ENCODE measurements around the gene TTC39A.

Gene TTC39A

GRCh38 chr1:51330331-51331201, at the start of gene TTC39A:
Gene TTC39A, minus strand, starts transcription at chr1:51330562. Its CDS starts 85 bp downstream, at chr1:51330477.
- DNase-seq: no peak

- DNase-seq: no peak
Observed at GRCh38 chr1:51378871-51379270, 48.5 kb upstream of the TTC39A start.

GRCh38 chr1:51373898-51374297, 43.5 kb upstream of the TTC39A start:
- no peak for DNase-seq

GRCh38 chr1:51372561-51372960, 42.2 kb upstream of the TTC39A start:
- DNase-seq: no peak

- no peak for DNase-seq
Observed at GRCh38 chr1:51369171-51369570, 38.8 kb upstream of the TTC39A start.

GRCh38 chr1:51365774-51366173, 35.4 kb upstream of the TTC39A start:
- no peak for DNase-seq

GRCh38 chr1:51359879-51360278, 29.5 kb upstream of the TTC39A start:
- no peak for DNase-seq

- no peak for DNase-seq
Observed at GRCh38 chr1:51355382-51355781, 25.0 kb upstream of the TTC39A start.

GRCh38 chr1:51354416-51354815, 24.1 kb upstream of the TTC39A start:
- no peak for DNase-seq

- DNase-seq: no peak
Observed at GRCh38 chr1:51351907-51352306, 21.5 kb upstream of the TTC39A start.

GRCh38 chr1:51349862-51350261, 19.5 kb upstream of the TTC39A start:
- DNase-seq: no peak

- no peak for DNase-seq
Observed at GRCh38 chr1:51348147-51348527, 17.8 kb upstream of the TTC39A start.

- no peak for DNase-seq
Observed at GRCh38 chr1:51347398-51348146, 17.2 kb upstream of the TTC39A start.

GRCh38 chr1:51346086-51346942, 16.0 kb upstream of the TTC39A start:
- DNase-seq: no peak

- no peak for DNase-seq
Observed at GRCh38 chr1:51345300-51345687, 14.9 kb upstream of the TTC39A start.

- no peak for DNase-seq
Observed at GRCh38 chr1:51344602-51345299, 14.4 kb upstream of the TTC39A start.

GRCh38 chr1:51344276-51344601, 13.9 kb upstream of the TTC39A start:
- DNase-seq: no peak

GRCh38 chr1:51343624-51344023, 13.3 kb upstream of the TTC39A start:
- DNase-seq: no peak

- no peak for DNase-seq
Observed at GRCh38 chr1:51342591-51343206, 12.3 kb upstream of the TTC39A start.

GRCh38 chr1:51341876-51342496, 11.6 kb upstream of the TTC39A start:
- DNase-seq: peak; percentile 48

GRCh38 chr1:51340380-51340779, 10.0 kb upstream of the TTC39A start:
- no peak for DNase-seq

- no peak for DNase-seq
Observed at GRCh38 chr1:51336711-51337110, 6.3 kb upstream of the TTC39A start.
